Measurements from ENCODE around the gene PTP4A2. TPM values are rescaled to one million over a fixed set of nuclear protein-coding genes. Genes with fewer than 3 reads are reported as not detected.

Gene PTP4A2
- total and polyA plus RNA-seq, 2 of the 8 experiments (the other 6 are each of a cell fraction or from before 2014, with no cell fraction given) = 87.4 to 214 TPM

- Histone ChIP-seq H2BK20ac (ENCODE audit: low read length) (no peak overlapping the region), H3K4ac (replicated peaks; ENCODE audit: insufficient read length, low read depth, low read length) (no peak overlapping the region), H3K4me2 (ENCODE audit: insufficient read depth in 1 of 2, low read depth in 2 of 2, low read length in 2 of 2) (no peak overlapping the region), H3K79me2 (ENCODE audit: control insufficient read depth in 1 of 2, insufficient read depth in 2 of 2, low read length in 2 of 2) (peaks cover 0 to 22% of the 10 kb centered on the region in 2 experiments; a peak in 2 of 4 replicates), H4K5ac (ENCODE audit: insufficient read length, low read depth, low read length) (no peak overlapping the region), H3K79me1 (ENCODE audit: low read depth, low read length) (no peaks in the 10 kb centered on the region), H2BK12ac (ENCODE audit: low read depth, low read length) (no peak overlapping the region), H3K14ac (ENCODE audit: insufficient read length) (no peak overlapping the region), H3K4me3 (ENCODE audit: extremely low read depth in 1 of 4, insufficient read depth in 2 of 4, low read depth in 3 of 4, low read length in 4 of 4) (no peak overlapping the region), H2BK120ac (replicated peaks; ENCODE audit: low read depth, low read length) (no peak overlapping the region), H3K56ac (replicated peaks; ENCODE audit: insufficient read length, low read depth, low read length) (no peak overlapping the region), H4K8ac (ENCODE audit: extremely low read depth, insufficient read depth, low read length) (no peak overlapping the region), H2BK5ac (ENCODE audit: low read depth, low read length) (no peak overlapping the region), H3K23me2 (ENCODE audit: low read depth, low read length) (no peaks in the 10 kb centered on the region), H4K91ac (replicated peaks; ENCODE audit: insufficient read length, low read length) (no peak overlapping the region), H3K27ac (ENCODE audit: low read depth, low read length) (no peak overlapping the region), H3K23ac (ENCODE audit: insufficient read length) (no peak overlapping the region), H3K9me3 (ENCODE audit: insufficient read depth in 2 of 2, low read depth in 1 of 2, low read length in 1 of 2) (no peaks in the 10 kb centered on the region), H2AFZ (ENCODE audit: low read length) (no peak overlapping the region), H3K18ac (ENCODE audit: extremely low read depth, low read length) (no peak overlapping the region), H2BK15ac (ENCODE audit: low read length) (no peak overlapping the region), H3K9ac (replicated peaks in 1 of 4; ENCODE audit: extremely low read depth in 1 of 4, low read depth in 3 of 4, low read length in 3 of 4) (no peak overlapping the region), H3K36me3 (ENCODE audit: control insufficient read depth in 2 of 4, insufficient read depth in 4 of 4, low read length in 3 of 4) (peaks cover 2 to 58% (median 27%) of the 10 kb centered on the region in 4 experiments; a peak in 6 of 8 replicates), H2AK5ac (ENCODE audit: low read depth, low read length) (no peak overlapping the region), H3K27me3 (replicated peaks in 1 of 4; ENCODE audit: control insufficient read depth in 3 of 4, extremely low read depth in 1 of 4, insufficient read depth in 3 of 4, low read length in 3 of 4) (no peaks in the 10 kb centered on the region), H4K20me1 (replicated peaks in 1 of 2; ENCODE audit: control insufficient read depth in 1 of 2, insufficient read depth in 2 of 2, low read length in 2 of 2) (no peaks in the 10 kb centered on the region), H3K4me1 (replicated peaks in 1 of 4; ENCODE audit: control insufficient read depth in 3 of 4, insufficient read depth in 4 of 4, low read length in 3 of 4) (no peaks in the 10 kb centered on the region)
- WGBS, 2 experiments (ENCODE audit: extremely low coverage in 1 of 2, insufficient coverage in 1 of 2, insufficient read length in 1 of 2, insufficient replicate concordance in 2 of 2, low coverage in 1 of 2, low lambda C conversion rate in 2 of 2, missing lambda C conversion rate in 1 of 2) = 95% methylated on average over 2 of the region's 2 CpGs; no CpG with 5 or more reads in 1 of the 2 experiments
- FAIRE-seq (no peak), DNase-seq (ENCODE audit: low read depth in 1 of 2, low spot score in 2 of 2) (no peak)
- CTCF ChIA-PET (ENCODE audit: partially characterized antibody) = interaction anchor here (1.1 to 3.3 kb wide), 4 partner anchors 8 to 52 kb away, joined by 3 to 17 read pairs (median 8); no protein-coding TSS in a partner anchor
- POLR2A ChIA-PET (ENCODE audit: partially characterized antibody) = interaction anchor here (1.3 kb wide), 1 partner anchor 42 kb away, joined by 3 read pairs; no protein-coding TSS in a partner anchor
- TF ChIP-seq EP300 (IDR thresholded peaks at IDR 0.05; ENCODE audit: borderline replicate concordance in 1 of 2, low read depth in 2 of 2, low read length in 2 of 2) (no peak), JUN (IDR thresholded peaks at IDR 0.05; ENCODE audit: low read depth, low read length) (no peak), BRCA1 (IDR thresholded peaks at IDR 0.05; ENCODE audit: low read depth, low read length) (no peak), CTBP2 (IDR thresholded peaks at IDR 0.05; ENCODE audit: borderline replicate concordance, insufficient read depth, insufficient read length, low read length) (no peak), TEAD4 (IDR thresholded peaks at IDR 0.05; ENCODE audit: low read depth, low read length) (no peak), POLR2AphosphoS5 (IDR thresholded peaks at IDR 0.05; ENCODE audit: low read depth, low read length) (no peak), PHF8 (conservative IDR thresholded peaks at IDR 0.05; ENCODE audit: low read depth, low read length) (no peak), SIN3A (conservative IDR thresholded peaks at IDR 0.05 in 1 of 2, IDR thresholded peaks at IDR 0.05 in 1 of 2; ENCODE audit: low read depth in 1 of 2, low read length in 2 of 2) (no peak)
Measured at GRCh38 chr1:31911994-31912780, 26.0 kb downstream of the PTP4A2 start.
